HG02678 (cell line): ENCODE results near the gene UROS.

Source experiments
- ATAC-seq: cut with Tn5 transposase; IDR thresholded peaks from one replicate; pipeline ENCODE4 v1.9.1; 2021; ENCODE audit warnings: mild to moderate bottlenecking, moderate library complexity; ENCODE audit not compliant: unreplicated experiment

UROS gene

DNA sequence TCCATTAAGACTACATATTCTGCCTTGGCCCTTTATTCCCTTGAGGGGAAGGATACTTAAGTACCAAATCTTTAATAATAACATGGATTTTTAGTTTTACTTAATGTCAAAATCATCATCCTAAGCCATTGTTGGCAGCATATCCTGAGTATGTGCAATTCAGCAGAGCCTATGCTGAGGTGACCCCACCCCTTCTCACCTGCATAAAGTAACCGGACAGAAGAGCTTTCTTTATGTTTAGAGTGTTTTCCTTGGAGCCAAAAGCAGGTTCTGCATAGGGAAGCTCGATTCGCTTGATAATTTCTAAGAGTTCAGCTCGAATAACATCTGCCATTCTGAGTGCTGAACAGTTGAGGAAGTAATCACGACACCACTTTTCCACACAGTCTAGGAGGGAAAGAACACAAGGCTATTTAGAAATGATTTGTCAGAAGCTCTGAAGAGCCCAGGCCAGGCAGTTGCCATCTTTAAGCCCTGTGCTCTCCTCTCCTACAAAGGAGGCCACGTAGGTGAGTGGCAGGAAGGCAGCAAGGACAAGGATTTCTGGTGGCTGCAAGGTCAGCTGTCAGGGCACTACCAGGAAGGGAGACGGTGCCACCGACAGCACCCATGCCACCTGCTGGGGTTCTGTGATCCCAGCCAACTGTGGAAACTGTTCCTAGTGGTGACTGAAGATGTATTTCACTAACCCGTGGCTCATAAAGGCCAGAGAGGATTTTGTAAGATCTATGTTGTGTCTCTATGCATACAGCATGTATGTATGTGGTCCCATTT, 15.9 kb upstream of the UROS start:
- no peak for ATAC-seq

DNA sequence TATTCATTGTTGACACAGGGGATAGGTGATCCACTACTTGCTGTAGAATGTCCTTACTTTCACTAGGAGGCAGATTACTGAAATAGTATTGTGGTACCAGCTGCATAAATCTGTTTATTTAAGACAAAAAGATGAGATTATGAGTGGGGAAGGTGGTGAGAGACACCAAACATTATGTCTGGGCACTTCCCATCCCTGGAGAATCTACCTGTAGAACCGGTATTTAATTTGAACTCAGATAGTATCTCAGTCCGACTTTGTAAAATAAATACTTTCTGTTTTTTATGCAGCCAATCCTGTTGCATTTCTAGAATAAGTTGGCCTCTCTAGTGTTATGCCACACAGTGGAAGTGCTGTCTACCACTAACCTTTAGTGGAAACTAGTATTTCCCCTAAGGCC, 13.7 kb upstream of the UROS start:
- no peak for ATAC-seq

DNA sequence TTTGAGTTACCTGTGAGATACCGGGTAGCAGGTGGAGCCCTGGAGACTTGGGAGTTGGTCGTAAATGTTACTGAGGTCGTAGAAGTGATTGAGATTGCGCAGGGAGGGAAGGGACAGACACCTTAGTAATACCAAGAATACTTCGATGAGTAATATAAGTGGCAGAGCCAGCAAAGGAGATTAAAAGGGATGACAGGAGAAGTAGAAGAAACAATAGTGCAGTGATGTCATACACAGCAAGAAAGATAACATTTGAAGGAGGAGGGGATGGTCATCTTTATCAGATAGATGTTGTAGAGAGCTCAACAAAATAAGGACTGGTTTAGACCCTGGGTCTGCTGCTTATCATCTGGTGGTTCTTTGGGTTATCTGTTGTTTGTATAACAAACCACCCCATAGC, 5.3 kb upstream of the UROS start:
- ATAC-seq = no peak

DNA sequence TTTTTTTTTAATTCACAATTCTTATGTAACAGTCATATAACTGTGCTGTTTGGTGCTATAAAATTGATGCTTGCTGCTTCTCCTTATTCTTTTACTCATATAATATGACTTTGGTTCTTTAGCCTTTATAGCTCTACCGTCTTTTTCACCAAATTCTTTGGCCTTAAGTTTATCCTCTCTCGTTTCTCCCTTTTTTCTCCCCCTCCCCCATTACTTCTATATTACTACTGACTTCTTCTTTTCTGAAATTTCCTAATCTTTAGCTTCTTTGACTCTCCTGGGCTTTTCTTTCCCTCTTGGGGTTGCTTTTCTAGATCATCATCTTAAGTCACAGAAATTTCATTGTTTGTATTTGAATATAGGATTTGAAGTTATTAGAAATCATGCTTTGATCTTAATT, 4.1 kb upstream of the UROS start:
- ATAC-seq = no peak

DNA sequence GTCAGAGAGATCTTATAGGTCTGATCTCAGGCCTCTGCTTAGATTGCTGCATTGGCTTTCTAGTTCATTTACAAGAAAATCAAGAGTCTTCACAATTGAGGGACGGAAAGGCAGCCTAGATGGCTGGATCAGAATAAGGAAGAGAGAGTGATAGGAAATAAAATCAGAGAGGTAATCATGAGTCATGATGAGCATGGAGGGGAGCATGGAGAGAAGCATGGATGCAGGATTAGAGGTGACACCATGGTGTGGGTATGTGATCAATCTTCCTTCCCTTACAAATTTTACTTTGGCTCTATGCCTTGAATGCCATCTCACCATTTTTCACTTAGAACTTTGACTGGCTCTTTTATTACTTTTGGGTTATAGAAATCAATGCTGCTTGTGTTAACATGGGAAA, 1.7 kb upstream of the UROS start:
- ATAC-seq = no peak

DNA sequence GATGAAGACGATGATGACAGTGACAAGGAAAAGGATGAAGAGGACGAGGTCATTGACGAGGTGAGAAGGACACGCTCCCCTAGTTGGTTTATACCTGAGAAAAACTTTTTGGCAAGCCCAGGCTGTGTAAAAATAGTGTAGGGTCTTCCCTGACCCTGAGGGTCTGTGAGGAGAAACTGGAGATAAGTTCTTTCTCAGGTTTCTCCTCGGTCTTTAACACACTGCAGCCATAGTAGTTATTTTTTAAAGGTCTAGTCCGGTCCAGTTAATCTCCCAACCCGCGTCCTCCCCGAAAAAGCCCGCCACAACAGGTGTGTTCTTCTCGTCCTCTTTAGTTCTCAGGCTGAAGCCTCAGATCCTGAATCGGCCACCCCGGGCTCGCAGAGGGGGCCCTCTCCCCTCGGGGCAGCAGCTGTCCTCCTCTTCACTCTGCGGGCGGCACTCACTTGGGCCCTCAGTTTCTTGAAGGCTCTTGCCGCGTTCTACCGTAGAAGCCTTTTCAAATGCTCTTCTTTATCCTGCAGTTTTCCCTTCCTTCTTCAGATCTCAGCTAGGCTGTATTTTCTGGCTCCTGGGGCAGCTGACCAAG, 699 bp upstream of the UROS start:
- ATAC-seq = peak; percentile 1

DNA sequence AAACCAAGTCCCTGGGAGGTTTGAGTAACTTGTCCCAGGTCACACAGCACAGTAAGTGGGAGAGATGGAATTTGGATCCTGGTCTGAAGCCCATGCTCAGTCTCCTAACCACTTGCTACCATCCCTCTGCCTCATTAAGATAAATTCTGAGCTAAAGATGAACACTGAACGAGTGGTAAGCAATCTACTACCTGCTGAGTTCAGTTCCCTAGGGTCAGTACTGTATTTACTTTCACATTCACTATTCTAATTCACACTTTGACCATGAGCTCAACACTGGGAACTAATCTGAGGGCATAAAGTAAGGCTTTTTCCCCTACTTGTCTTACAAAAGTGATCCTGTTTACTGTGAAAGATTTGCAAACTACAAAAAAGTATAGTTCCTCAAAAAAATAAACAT, 2.4 kb downstream of the UROS start:
- ATAC-seq = peak; percentile 56

DNA sequence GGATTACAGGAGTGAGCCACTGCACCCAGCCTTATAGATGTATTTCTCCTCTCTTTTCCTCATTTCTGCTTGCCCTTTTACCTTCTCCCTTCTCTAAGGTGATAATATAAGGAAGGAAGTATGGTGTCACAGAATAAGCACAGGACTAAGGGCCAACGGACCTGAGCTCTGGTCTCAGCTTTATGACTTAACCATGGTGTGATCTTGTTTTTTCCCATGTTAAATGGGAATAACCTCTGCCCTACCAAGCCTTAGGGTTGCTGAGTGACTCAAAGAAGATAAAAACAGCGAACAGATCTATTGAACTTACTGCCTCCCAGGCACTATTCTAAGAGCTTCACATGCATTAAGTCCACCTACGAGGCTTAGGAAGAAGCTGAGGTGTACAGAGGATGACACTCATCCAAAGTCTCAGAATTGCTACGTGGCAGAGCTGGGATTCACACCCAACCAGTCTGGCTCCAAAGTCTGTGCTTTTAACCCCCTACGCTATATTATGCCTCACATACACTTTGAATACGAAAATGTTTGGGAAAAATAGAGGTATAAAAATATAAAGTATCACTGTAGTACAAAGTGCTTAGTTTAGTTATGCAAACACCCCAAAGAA, 5.6 kb downstream of the UROS start:
- ATAC-seq = no peak

DNA sequence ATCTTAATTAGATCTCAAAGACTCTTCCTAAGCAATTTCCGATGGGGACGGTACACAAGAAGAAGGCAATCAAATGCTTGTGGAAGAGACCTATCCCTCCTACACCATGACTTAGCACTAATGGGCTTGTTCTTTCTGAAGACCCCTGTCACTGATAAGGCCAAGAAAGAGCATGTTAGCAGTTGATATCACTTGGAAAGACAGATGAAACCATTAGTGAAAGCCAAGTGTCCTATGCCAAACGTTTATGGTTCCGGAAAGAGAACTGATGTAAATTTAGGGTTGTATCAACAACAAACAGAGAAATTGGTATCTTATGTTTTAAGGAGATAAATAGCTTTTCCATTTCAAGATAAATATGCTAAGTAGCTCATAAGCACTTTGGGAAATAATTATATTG, 6.5 kb downstream of the UROS start:
- ATAC-seq = no peak

DNA sequence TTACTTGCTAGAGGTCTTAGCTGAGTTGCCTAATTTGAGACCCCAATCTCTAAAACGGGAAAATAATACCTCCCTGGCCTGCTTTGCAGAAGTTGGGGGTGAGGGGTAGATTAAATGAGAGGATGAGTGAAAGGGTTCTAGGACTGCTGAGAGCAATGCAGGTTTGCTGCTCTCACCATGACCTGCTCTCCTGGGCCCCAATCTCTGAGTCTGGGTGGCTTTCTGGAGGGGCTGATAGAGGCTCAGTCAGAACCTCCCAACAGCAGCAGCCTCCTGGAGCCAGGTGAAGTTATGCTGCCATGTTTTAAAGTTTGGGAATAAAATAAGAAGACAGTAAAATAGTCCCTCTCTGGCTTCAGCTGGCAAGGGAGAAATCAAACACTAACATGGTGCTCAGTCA, 7.3 kb downstream of the UROS start:
- no peak for ATAC-seq

DNA sequence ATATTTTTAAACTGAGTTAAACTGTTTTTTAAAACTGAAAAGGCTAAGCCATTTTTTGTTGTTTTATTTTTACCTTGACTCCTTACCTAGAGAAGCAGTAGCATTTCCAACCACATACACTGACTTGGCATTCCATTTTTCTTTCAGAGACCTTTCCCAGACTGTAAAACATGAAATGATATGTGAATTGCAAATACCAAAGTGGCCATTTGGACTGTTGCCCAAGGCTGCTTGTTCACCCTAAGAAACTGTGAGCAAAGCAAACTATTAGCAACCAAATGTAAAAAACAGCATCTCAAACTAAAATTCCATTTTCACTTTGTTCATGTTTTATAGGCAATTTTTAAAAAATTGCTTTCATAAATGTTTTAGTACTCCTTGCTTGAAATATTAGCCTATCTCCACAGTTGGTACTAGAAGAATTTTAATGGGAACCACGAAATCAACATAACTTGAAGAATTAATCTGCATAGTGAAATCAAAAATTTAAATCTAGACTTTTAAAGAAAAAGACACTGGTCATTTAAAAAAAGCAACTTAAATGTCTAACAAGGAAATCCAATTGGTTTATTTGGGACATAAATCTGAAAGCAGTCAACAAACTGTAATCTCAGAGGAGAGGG, 10.8 kb downstream of the UROS start:
- ATAC-seq = no peak

DNA sequence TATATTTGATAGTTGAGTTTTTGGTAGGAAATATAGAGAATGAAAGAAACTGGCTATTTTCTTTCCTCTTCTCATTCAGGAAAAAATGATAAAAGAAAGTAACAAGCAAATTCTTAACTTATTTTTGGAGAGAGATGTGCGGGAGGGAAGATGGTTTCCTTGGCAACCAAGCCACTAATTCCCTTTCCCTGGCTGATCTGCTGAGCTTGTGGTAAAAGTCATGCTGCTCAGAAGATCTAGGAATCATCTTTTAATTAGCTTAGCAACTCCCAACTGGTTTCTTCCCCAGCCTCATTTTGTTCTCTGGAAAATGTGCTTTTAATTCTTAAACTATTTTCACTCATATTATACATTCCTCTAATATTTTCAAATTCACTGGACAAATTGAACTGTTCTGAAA, 11.8 kb downstream of the UROS start:
- no peak for ATAC-seq

DNA sequence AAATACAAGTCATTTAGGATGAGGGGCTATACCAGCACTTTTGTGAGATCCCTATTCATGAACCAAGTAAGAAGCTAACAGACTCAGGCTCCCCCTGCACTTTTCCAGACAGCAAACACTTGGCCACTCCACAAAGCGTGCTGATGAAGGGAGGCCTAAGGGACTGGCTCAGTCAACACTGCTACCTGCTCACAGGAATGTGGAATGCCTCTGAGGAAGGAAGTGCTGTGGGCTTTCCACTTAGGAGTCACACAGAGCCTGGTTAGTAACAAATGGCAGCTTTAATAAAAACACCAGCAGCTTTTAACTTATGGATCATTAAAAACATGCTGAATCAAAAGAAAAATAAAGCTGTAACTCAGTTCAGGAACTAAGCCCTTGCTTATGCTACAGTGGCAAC, 15.0 kb downstream of the UROS start:
- ATAC-seq = no peak

DNA sequence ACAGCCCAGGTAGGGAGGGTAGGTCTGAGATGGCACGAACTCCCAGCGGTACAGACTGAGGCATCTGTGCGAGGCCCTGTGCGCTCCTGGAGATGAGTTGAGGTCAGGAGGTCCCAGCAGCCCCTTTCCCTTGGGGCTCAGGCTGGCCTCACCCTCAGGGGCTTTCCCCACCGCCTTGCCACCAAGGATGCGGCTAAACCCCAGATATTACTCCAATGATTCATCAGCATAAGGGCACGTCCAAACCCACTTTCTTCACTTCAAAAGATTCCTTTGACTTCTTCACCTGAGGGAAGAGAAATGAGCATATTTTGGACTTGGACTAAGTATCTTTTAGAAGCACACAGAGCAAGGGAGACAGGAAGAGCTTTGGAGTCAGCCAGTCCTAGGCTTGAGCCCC, 20.3 kb downstream of the UROS start:
- ATAC-seq = no peak

DNA sequence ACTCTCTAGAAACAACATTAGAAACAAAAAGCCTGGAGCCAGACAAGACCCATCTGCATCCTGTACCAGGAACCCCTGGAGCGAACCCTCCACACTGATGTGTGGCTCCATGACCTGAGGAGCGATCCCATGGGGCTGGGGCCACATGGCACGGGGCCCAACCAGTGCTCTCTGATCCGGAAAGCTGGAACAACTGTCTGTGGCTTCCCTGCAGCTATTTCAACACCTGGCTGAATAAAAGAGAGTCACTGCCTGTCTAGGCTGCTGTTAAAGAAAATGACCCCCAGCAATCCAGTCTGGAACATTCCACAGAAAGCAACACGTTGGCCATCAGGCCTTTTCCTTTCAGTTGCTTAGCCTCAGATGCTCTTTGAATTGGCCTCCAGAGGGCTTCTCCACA, 20.9 kb downstream of the UROS start:
- no peak for ATAC-seq

DNA sequence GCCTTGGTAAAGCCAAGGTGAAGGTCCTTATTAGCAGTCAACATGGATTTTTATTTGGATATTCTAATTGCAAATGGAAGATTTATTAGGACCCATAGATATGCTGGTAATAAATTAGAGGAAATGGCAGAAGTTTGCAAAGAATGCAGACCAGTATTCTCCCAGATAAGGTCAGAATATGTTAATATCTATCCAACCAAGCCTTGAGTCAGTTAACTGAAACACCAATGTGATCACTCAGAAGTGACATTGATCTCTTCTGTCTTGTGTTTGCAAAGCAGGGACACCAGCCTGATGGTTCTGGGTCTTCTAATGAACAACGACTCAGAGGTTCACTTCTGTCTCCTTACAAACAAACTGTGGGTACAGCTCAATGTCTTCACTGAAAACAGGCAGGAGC, 21.5 kb downstream of the UROS start:
- ATAC-seq = no peak

DNA sequence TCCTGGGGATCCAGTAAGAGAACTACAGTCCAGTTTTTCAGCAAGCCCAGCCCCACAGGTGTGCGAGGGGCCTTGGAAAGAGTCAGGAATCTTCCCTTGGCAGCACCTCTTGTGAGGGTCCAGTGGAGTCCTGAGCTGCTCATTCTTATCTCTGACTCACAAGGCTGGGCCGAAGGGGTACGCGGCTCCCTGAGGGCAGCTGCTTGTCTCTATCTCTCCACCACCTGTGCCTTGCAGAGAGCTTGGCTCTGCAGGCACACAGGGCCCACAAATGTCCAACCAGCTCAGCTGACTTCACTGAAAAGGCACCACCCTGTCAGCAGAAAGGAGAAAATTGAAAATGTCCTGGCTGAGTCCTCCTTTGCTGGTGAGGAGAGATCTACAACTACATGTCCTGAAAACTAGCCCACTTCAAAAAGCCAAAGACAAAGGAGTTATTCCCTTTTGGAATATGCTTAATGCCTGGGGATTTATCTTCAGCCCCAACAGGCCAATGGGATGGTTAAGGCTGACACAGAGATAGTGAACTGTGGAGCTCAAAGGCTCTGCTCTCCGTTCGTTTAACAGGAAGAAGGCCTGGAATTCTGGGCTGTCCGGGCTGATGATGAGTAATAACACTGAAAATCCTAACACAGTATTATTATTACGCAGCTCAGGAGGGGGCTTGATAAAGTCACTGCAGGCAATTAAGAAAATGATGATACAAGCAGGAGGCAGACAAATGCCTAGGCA, 23.4 kb downstream of the UROS start:
- ATAC-seq = no peak

DNA sequence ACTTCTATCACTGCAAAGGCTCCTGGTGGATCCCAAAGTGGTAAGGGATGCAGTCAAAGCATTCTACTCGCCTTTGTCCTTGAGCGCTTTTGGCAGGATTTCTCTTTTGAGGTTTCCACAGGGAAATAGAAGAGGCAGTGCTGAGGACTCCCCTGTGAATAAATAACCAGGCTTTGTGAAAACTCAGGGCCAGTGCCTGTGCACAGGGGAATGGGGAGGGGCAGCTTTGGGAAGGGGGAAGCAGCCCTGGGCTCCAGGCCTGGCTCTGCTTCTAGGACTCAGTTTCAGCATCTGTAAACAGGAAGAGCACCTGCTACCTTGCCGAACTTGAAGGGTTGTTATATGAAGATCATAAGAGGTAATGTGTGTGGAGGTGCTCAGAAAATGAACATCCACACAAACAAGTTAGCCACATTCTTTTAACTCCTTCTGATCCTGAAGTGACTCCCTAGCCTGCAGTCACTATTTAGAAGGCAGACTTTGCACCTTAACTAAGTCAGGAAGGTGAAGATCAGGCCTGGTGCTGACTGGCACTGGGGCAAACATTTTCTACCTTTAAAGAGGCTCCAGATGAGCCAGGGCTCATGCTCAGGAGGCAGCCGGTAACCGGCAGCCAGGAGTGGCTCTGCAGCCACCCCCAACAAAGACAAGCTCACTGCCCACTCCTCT, 24.9 kb downstream of the UROS start:
- no peak for ATAC-seq

DNA sequence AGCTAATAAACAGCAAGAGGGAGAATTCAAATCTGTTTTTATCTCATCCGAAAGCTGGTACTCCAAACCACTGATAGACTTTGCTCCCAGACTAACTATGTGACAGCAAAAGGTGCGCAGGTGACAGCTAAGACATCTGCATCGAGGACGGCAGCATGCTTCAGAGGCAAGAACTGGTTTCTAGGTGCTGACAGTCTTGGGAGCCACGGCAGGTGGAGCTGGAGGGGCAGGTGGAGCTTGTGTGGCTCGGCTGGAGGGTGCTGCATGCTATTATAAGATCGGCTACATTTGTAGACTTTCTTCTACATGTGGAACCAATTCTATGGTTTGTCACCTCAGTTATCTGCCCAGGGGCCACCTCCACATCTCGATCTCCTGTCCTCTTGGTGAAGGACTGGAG, 25.6 kb downstream of the UROS start:
- ATAC-seq = no peak

DNA sequence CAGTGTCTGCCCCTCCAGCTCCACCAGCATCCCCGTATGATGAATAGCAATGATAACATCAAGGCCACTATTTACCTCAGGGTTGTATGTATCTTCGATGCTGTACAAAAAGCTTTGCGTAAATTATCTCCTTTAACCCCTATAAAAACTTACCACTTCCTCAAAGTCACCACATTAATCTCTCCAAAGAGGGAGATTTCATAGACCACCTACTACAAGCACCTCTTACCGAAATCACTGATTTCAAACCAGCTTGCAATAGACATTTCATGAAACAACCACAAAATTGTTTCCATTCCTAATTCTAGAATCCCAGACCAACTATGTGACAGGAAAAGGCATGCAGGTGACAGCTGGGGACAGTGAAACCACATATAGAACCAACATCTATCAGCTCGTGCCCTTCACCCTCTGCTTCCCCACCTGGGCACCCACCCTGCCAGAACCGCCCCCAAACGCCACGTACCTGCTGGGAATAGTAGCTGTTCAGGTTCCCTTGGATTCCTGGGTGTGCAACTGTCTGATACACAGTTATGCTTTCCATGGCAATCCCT, 27.3 kb downstream of the UROS start:
- ATAC-seq = no peak

DNA sequence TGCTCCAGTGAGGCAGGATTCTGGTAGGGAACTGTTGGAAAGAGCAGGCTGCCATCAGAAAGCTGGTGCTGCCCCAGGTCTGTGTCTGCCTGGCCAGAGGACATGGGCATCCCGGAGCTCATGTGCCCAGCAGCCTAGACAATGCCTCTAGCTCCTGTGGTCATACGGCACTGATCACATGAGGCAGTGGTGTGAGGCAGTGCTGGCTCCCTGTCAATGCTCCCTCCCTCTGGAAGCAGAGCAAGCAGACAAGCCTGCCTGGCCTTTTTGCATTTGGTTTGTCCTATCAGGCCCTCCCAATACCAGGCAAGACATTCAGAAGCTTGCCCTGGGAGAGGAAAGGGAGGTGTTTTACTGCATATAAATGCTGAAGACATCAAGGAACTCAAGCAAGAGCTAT, 27.9 kb downstream of the UROS start:
- ATAC-seq = no peak
